GM23248 (cell line): ENCODE measurements around the gene RAD51B.

Experiments used
- EZH2 ChIP-seq: fragments of 200-600 bp; sonication (generic); IDR thresholded peaks from 2 replicates; pipeline ENCODE4 v1.6.1; 2018; ENCODE audit warnings: antibody characterized with exemption, mild to moderate bottlenecking; ENCODE audit not compliant: insufficient read depth, poor library complexity, severe bottlenecking
- EZH2phosphoT487 ChIP-seq: fragments of 200-600 bp; sonication (generic); IDR thresholded peaks from 2 replicates; pipeline ENCODE4 v1.6.1; 2018; ENCODE audit warnings: antibody characterized with exemption, moderate library complexity, mild to moderate bottlenecking, low read depth; ENCODE audit not compliant: insufficient read depth

- TF ChIP-seq EZH2phosphoT487 (no peak), EZH2 (no peak)
Observed at GRCh38 chr14:68759017-68759560, 939.5 kb downstream of the RAD51B start.
